ENCODE results near the gene SLC4A8. TPM values are rescaled to one million over a fixed set of nuclear protein-coding genes. Genes with fewer than 3 reads are reported as not detected.

The SLC4A8 gene
- total RNA-seq, 1 experiment from 2014 or later: 4.2 TPM

GRCh38 chr12:51377099-51377984 lies 47.3 kb upstream of the SLC4A8 start:
- intact Hi-C loops (cut with micrococcal nuclease): no loop called here
- Histone ChIP-seq H3K79me2 (ENCODE audit: low read length) (peaks cover 16% of the 10 kb centered on the region), H3K36me3 (ENCODE audit: low read depth, low read length) (peaks cover 83% of the 10 kb centered on the region), H3K27ac (ENCODE audit: low read length) (no peak overlapping the region), H3F3A (ENCODE audit: low read length, unreplicated experiment) (peaks cover 5% of the 10 kb centered on the region), H3K27me3 (ENCODE audit: low read length) (no peaks in the 10 kb centered on the region), H4K20me1 (ENCODE audit: low read length) (no peaks in the 10 kb centered on the region), H3K9me3 (ENCODE audit: low read length) (no peaks in the 10 kb centered on the region), H3K4me2 (ENCODE audit: low read length) (no peak overlapping the region), H3K9ac (ENCODE audit: low read length) (no peak overlapping the region), H3K4me1 (ENCODE audit: insufficient read depth, low read length) (peaks cover 22% of the 10 kb centered on the region), H3K4me3 (ENCODE audit: low read length) (no peak overlapping the region), H3K9me2 (replicated peaks; ENCODE audit: low read length) (no peaks in the 10 kb centered on the region), H2AFZ (ENCODE audit: low read length) (no peak overlapping the region)
- no TSS peak for BruUV-seq (replicated peaks)
- DNase-seq: no peak
- no peak for ATAC-seq
- POLR2A ChIA-PET (ENCODE audit: unreplicated experiment): interaction anchor here (1.1 kb wide), 1 partner anchor 17 kb away, joined by 6 read pairs; no protein-coding TSS in a partner anchor
- CTCF ChIA-PET: no interaction called here
- no peak for TF ChIP-seq EZH2 (IDR thresholded peaks at IDR 0.05; ENCODE audit: low read length, unreplicated experiment)
- TF ChIP-seq CTCF (conservative IDR thresholded peaks at IDR 0.05; ENCODE audit: low read depth, low read length): peak; percentile 29; the same call in 1 of the 2 replicates

GRCh38 chr12:51378749-51379148 lies 45.9 kb upstream of the SLC4A8 start:
- no peak overlapping the region for H3K27ac ChIP-seq (ENCODE audit: low read length)
- H3K36me3 ChIP-seq (ENCODE audit: low read depth, low read length): peaks cover 78% of the 10 kb centered on the region
- BruUV-seq (replicated peaks): no TSS peak

More at GRCh38 chr12:51378749-51379148, 45.9 kb upstream of the SLC4A8 start:
- CTCF ChIA-PET: interaction anchor here (0.6 to 0.7 kb wide), 3 partner anchors 38 to 1402 kb away, joined by 3 to 7 read pairs (median 5); partner anchors contain the start of gene SCN8A
- ATAC-seq: no peak
- no peaks in the 10 kb centered on the region for H3K9me3 ChIP-seq (ENCODE audit: low read length)
- no peaks in the 10 kb centered on the region for H3K9me2 ChIP-seq (replicated peaks; ENCODE audit: low read length)
- peaks cover 24% of the 10 kb centered on the region for H3K4me1 ChIP-seq (ENCODE audit: insufficient read depth, low read length)
- H3K4me2 ChIP-seq (ENCODE audit: low read length): no peak overlapping the region
- no peak overlapping the region for H3K4me3 ChIP-seq (ENCODE audit: low read length)
- H3K79me2 ChIP-seq (ENCODE audit: low read length): peaks cover 24% of the 10 kb centered on the region
- DNase-seq: no peak
- H3K9ac ChIP-seq (ENCODE audit: low read length): no peak overlapping the region
- POLR2A ChIA-PET (ENCODE audit: unreplicated experiment): no interaction called here
- TF ChIP-seq EZH2phosphoT487 (IDR thresholded peaks at IDR 0.05; ENCODE audit: borderline replicate concordance, low read length) (no peak), EZH2 (IDR thresholded peaks at IDR 0.05; ENCODE audit: low read length, unreplicated experiment) (no peak), CTCF (conservative IDR thresholded peaks at IDR 0.05; ENCODE audit: low read depth, low read length) (no peak)
- intact Hi-C loops (cut with micrococcal nuclease): no loop called here
- H3K27me3 ChIP-seq (ENCODE audit: low read length): no peaks in the 10 kb centered on the region
- H2AFZ ChIP-seq (ENCODE audit: low read length): no peak overlapping the region
- H4K20me1 ChIP-seq (ENCODE audit: low read length): no peaks in the 10 kb centered on the region
- no peaks in the 10 kb centered on the region for H3F3A ChIP-seq (ENCODE audit: low read length, unreplicated experiment)
